Liver (tissue), 3 donors: ENCODE measurements around the gene PRAC1.

Source experiments
- ATF3 ChIP-seq: IDR thresholded peaks from 2 replicates; pipeline ENCODE4 v1.6.1; 2016; ENCODE audit warnings: antibody characterized with exemption
- CTCF ChIP-seq: fragments of 150-350 bp; IDR thresholded peaks from 2 replicates; pipeline ENCODE4 v1.5.1; 2017; ENCODE audit warnings: improper control_type of control experiment, low read depth, low read length; ENCODE audit not compliant: missing input control
- FOXA1 ChIP-seq: IDR thresholded peaks from 2 replicates; pipeline ENCODE4 v1.6.1; 2016; ENCODE audit warnings: antibody characterized with exemption
- JUND ChIP-seq, 2 donors: IDR thresholded peaks; 2 replicates each; pipeline ENCODE4 v1.6.1; 2016; ENCODE audit warnings: antibody characterized with exemption in 2 of 2
- MAX ChIP-seq: IDR thresholded peaks from 2 replicates; pipeline ENCODE4 v1.6.1; 2016; ENCODE audit warnings: antibody characterized with exemption
- NR2F2 ChIP-seq: IDR thresholded peaks from 2 replicates; pipeline ENCODE4 v1.6.1; 2016; ENCODE audit warnings: antibody characterized with exemption
- RAD21 ChIP-seq, 2 donors: IDR thresholded peaks; 2 replicates each; pipeline ENCODE4 v1.6.1; 2016; ENCODE audit warnings: antibody characterized with exemption in 2 of 2, mild to moderate bottlenecking in 2 of 2
- REST ChIP-seq: IDR thresholded peaks from 2 replicates; pipeline ENCODE4 v1.6.1; 2016; ENCODE audit warnings: antibody characterized with exemption, mild to moderate bottlenecking
- RXRA ChIP-seq, 2 donors: IDR thresholded peaks; 2 replicates each; pipeline ENCODE4 v1.6.1; 2017 to 2018; ENCODE audit warnings: antibody characterized with exemption in 2 of 2, mild to moderate bottlenecking in 1 of 2
- TAF1 ChIP-seq: conservative IDR thresholded peaks from 2 replicates; pipeline ENCODE4 v1.6.1; 2016; ENCODE audit warnings: antibody characterized with exemption, mild to moderate bottlenecking
- YY1 ChIP-seq: IDR thresholded peaks from 2 replicates; pipeline ENCODE4 v1.6.1; 2016; ENCODE audit warnings: antibody characterized with exemption, mild to moderate bottlenecking
- ZBTB33 ChIP-seq: IDR thresholded peaks from 2 replicates; pipeline ENCODE4 v1.6.1; 2016; ENCODE audit warnings: antibody characterized with exemption
- donor health status: healthy.
- donor health status: healthy.

GRCh38 chr17:48718227-48718760 is 4.0 kb downstream of the PRAC1 start:
- TF ChIP-seq NR2F2 = no peak
- TF ChIP-seq ATF3 = no peak
- TF ChIP-seq CTCF = no peak
- no peak for TF ChIP-seq MAX
- no peak for TF ChIP-seq TAF1
- no peak for TF ChIP-seq YY1
- TF ChIP-seq REST = no peak
- no peak for TF ChIP-seq ZBTB33
- no peak for TF ChIP-seq RAD21 (IDR thresholded peaks at IDR 0.05)
- no peak for TF ChIP-seq RXRA (IDR thresholded peaks at IDR 0.05)
- TF ChIP-seq FOXA1 = no peak
- no peak for TF ChIP-seq JUND (IDR thresholded peaks at IDR 0.05)
